Erythroblast (primary cell): ENCODE data around the gene EPN1.
A peak's percentile ranks its signal among the peaks of the same experiment; 100 is the strongest.

ENCODE experiments used
- DNase-seq, 2 experiments: peaks; one replicate each; lab custom pipeline; 2025; lab: John Stamatoyannopoulos, UW
- GATA1 ChIP-seq: IDR thresholded peaks from 2 replicates; pipeline ENCODE4 v1.6.1; 2011; ENCODE audit warnings: low read depth, mild to moderate bottlenecking, control low read depth, low read length, moderate library complexity
- POLR2A ChIP-seq: IDR thresholded peaks from 2 replicates; pipeline ENCODE4 v1.6.1; 2011; ENCODE audit warnings: mild to moderate bottlenecking, low read length

Gene EPN1

DNA sequence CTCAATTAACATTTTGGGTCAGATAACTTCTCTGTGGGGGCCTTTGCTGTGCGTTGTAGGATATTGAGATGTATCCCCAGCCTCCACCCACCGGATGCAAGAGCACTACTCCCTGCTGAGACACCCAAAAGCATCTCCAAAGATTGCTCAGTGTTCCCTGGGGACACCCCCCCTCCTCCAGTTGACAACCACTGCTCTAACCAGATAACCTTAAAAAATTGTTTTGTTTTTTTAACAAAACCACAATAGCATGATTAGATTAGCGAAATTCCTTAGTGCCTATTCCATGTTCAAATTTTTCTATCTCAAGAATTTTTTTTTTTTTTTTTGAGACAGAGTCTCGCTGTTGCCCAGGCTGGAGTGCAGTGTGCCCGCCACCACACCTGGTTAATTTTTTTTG is 2.6 kb upstream of the EPN1 start:
- TF ChIP-seq POLR2A (no peak), GATA1 (no peak)
- DNase-seq, result no peak

DNA sequence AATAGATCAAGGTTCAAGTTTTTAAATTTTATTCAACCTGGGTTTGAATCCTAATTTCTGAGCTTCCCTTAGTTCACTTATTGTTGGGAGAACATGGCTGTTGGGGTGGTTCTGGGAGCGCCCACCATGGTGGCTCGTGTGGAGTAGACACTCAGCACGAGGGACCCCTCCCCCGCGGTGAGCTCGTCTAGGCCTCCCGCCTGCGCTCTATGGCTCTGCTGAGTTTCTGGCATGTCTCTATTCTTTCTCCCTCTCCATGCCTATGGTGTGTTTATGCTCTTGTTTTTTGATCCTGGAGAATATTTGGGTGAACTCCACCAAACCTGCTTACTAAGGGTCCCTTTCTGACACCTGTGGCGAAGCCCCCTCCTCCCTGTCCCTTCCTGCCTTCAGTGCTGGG is 1.6 kb upstream of the EPN1 start:
- TF ChIP-seq GATA1 (no peak), POLR2A (no peak)
- DNase-seq, result no peak

GRCh38 chr19:55673889-55674288 is 1.1 kb upstream of the EPN1 start:
- no peak for DNase-seq
- no peak for TF ChIP-seq GATA1
- no peak for TF ChIP-seq POLR2A

DNA sequence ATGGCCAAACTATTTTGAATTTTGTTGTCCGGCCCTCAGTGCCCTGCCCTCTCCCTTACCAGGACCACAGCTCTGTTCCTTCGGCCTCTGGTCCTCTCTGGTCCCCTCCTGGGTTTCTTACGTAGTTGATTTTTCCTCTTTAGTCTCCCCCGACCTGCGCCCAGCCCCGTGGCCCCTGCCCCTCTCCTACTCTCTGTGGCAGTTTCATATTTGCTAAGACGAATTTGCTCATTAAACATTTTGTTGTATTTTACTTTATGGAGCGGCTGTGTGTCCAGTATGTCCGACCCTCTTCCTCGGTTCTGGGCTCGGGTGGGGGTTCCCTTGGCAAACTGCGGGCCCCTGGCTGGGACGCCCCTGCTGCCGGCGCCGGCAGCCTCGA is 576 bp upstream of the EPN1 start:
- no peak for DNase-seq
- TF ChIP-seq GATA1, result no peak
- TF ChIP-seq POLR2A, result no peak

DNA sequence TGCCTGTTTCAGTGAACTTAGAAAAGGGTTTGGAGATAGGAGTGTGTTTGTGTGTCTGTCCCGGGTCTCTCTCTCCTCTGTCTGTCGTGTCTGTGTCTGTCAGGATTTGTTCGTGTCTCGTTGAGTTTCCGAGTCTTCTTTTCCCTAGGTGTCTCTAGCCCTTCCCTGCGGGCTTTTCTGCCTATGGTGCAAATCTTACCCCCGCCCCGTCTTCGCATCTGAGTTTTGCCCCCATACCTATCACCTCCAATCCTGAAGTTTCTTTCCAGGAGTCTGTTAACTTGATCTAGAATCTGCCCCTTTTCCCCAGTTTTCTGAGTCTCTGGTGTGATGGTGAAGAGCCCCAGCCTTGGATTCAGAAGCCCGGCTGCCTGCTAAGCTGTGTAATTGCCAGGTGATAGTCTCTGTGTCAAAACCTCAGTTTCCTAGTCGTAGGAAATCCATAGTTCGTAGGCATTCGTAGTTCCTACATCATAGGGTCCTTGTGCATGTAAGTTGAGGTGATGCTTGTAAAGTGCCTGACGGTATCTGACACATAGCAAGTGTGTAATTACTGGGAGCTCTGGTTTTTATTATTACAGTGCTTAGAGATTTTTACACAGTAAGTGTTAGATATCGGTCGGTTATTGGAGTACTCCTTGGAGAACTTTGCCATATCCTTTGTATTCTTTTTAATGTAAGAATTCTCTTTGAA is 782 bp downstream of the EPN1 start:
- no peak for TF ChIP-seq POLR2A
- TF ChIP-seq GATA1, result no peak
- no peak for DNase-seq

DNA sequence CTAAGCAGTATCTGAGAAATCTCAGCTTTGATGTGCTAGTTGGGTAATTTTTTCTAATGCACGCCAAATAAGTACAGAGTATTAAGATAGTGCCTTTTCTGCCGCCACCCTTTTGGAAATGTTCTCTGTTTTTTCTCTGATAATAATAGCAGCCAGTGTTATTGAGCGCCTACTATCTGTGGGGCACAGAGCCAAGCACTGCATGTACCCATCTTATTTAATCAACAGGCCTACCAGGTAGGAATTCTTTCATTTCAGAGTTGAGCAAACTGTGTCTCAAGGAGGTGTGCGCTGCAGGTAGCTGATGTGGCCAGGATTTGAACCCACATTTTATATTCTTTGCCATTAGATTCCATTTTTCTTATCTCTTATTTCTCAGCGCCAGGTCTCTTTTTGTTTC is 1.4 kb downstream of the EPN1 start:
- peak; percentile 79 to 88 for DNase-seq
- no peak for TF ChIP-seq POLR2A
- no peak for TF ChIP-seq GATA1

DNA sequence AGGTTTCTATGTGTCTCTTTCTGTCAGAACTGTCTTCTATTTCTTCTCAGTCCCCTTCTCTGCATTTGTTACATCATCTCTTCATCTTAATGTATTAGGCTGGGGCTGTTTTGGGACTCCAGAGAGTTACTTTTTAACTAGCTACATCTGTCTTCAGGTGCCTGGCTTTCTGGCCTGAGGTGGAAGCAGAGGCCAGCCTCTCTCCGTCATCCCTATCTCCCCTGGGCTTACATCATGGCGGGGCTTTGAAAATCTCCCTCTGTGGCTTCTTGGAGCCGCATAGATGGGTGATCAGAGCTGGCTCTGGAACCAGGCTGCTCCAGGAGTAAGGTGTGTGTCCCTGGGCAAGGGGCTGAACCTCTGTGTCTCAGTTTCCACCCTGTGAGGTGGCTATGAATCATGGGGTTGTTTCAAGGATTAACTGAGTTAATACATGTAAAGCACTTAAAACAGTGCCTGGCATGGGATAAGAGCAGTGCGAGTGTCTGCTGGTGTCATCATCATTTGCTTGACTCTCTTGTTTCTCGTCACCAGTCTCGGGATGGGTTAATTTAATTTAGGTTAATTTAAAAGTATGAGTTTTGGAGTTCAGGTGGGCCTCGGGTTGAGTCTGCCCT is 2.0 kb downstream of the EPN1 start:
- DNase-seq, result no peak
- TF ChIP-seq POLR2A (no peak), GATA1 (no peak)

DNA sequence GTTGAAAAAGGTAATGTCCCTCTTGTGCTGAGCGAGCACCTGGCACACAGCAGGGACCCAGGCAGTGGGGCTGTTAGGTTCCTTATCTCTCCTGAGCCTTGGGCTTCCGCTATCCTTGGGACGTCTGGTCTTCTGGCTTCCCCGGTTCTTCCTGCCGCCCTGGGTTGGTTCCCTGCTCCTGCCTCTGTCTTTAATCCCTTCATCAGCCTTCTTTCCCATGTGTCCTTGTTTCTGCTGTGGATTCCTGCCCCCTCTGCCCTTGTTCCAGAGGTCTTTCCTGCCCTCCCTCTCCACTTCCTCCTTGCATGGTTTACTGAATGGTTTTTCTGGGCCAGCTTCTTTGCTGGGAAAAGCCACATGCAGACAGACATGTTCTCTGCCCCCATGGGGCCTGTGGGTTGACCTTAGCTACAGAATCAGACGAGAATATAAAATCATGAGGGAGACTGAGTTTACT is 2.6 kb downstream of the EPN1 start:
- no peak for DNase-seq
- TF ChIP-seq POLR2A, result no peak
- no peak for TF ChIP-seq GATA1

DNA sequence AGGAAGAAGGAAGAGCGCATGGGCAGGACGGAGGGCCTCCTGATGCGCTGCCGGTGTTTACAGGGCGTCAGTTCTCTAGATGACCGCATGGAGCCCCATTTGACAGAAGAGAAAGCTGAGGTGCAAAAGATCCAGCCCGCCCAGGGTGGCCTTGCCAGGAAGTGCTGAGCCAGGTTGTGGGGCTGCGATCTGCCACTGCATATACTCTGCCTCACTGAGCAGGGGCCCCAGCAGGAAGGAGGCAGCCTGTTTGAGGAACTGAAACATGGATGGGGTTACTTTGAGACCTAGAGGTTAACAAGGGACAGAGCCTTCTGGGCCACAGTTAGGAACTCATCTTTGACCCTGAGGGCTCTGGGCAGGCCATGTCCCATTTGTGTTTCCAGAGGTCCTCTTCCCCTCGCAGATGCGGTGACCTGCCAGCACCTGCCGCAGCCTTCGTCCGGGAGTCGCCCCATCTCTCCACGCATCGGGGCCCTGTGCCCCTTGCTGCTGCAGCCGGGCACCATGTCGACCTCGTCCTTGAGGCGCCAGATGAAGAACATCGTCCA is 3.2 kb downstream of the EPN1 start:
- no peak for DNase-seq
- no peak for TF ChIP-seq POLR2A
- TF ChIP-seq GATA1, result no peak

GRCh38 chr19:55679343-55680257 is 4.6 kb downstream of the EPN1 start:
- TF ChIP-seq GATA1 (no peak), POLR2A (no peak)
- no peak for DNase-seq

- no peak for DNase-seq
- TF ChIP-seq POLR2A, result no peak
- no peak for TF ChIP-seq GATA1
Observed at GRCh38 chr19:55680339-55681130, 5.5 kb downstream of the EPN1 start.

GRCh38 chr19:55681131-55682092 is 6.4 kb downstream of the EPN1 start:
- TF ChIP-seq GATA1 (no peak), POLR2A (no peak)
- no peak for DNase-seq
